ENCODE results near the gene SLC35E1. TPM values are rescaled to one million over a fixed set of nuclear protein-coding genes. Genes with fewer than 3 reads are reported as not detected.

SLC35E1 gene
- total RNA-seq, 1 donor from 2014 or later: 48.7 TPM

DNA sequence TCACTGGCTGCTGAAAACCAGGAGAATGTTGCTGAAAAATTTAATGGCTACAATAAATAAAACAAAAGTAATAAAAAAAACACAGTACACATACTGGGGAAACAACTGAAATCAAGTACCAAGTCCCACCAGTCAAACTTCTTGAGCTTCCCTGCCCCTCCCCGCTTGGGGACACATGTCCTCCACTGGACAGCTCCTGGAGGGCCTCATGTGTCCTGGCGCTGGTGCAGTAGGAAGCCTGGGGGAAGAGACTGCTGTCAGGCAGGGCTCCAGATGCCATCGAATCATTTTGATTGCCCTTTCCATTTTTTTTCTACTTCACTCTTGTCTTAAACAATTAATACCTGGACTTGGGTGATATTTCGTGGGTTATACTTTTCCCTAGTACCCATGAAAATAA is 26.6 kb upstream of the SLC35E1 start:
- no peak for DNase-seq (ENCODE audit: low spot score)

DNA sequence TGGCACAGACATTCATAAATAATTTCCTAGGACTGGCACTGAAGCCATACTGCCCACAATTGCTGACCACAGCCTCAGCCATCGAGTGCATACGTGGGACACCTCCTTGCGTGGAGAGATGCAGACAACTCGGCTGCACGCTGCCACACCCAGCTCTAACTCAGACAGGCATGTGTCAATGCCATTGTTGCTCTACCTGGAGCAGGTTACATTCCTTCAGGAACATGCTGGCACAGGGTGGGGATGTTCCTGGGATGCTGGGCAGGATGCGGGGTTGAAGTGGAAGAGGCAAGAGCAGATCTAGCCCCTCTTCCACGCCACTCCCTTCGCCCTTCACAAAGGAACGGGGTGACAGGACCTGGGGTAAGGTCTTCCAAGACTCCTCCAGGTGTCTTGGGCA is 24.2 kb upstream of the SLC35E1 start:
- no peak for DNase-seq (ENCODE audit: low spot score)

DNA sequence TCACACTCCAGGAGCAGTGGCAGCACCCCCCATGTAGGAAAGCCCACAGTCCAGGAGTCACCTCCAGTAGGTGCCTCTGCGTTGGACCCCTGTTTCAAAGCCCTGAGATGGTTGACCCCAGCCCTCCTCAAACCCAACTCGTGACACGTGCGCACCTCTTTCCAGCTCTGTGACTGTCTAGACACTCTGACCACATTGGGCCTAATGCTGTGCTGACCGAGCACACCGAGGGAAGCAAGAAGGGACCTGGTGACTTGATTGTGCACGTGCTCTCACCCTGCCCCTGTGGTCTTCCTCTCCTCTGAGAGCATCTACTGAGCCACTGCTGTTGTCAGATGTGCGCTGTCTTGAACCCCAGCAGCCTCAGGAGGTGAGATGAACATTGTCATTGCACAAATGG is 22.9 kb upstream of the SLC35E1 start:
- no peak for DNase-seq (ENCODE audit: low spot score)

DNA sequence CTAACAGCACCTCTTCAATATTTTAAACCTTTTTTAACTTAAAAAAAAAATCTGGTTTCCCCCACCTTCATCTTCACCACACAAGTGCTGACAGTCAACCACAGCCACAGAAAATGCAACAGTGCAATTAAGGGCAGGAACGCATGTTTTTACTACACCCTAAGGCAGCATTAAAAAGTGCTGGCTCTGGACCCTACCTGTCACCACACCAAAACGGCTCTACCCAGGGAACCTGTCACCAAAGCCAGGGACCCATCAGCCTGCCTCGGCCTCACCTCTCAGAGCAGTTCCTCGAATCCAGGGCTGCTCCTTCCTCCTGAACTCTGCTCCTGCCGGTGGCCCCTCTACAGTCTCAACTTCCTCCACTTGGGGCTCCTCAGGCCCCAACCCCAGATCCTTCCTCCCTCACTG is 22.5 kb upstream of the SLC35E1 start:
- no peak for DNase-seq (ENCODE audit: low spot score)

DNA sequence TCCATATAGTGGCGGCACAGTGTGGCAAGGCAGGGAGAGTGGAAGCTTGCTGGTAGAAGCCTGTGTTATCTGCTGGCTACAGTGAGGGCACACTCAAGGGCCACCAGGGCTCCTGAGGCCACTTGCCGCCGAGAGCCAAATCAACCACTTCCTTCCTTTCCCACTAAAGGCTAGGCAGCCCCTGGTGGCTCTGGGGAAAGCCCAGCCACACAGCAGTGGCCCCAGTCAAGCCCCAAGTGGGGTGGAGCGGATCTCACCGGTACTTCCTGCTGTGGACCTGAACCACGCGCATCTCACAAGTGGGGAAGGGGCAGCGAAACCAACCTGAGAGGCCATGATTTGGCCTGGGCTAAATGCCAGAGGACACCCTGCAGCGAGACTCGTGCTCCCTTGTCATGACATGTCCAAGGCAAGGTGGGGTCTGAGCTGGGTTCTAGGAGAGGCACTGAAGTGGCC is 21.9 kb upstream of the SLC35E1 start:
- DNase-seq (ENCODE audit: low spot score): no peak

DNA sequence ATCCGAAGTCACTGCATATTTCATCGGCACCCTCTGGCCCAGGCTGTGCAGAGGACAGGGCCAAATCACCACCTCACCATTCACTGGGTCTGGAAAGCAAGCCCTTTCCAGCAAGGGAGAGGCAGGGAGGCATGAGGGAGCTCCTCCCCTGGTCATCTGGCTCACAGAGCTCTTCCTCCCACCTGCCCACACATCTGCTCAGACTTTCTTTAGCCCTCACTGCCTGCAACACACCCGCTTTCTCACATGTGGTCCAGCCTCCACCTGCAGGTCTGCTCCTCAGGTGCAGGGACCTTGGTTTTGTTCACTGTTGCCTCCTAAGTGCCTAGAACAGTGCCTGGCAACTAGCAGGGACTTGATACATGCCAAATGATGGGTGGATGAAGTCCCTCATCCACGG is 21.0 kb upstream of the SLC35E1 start:
- DNase-seq (ENCODE audit: low spot score): no peak

DNA sequence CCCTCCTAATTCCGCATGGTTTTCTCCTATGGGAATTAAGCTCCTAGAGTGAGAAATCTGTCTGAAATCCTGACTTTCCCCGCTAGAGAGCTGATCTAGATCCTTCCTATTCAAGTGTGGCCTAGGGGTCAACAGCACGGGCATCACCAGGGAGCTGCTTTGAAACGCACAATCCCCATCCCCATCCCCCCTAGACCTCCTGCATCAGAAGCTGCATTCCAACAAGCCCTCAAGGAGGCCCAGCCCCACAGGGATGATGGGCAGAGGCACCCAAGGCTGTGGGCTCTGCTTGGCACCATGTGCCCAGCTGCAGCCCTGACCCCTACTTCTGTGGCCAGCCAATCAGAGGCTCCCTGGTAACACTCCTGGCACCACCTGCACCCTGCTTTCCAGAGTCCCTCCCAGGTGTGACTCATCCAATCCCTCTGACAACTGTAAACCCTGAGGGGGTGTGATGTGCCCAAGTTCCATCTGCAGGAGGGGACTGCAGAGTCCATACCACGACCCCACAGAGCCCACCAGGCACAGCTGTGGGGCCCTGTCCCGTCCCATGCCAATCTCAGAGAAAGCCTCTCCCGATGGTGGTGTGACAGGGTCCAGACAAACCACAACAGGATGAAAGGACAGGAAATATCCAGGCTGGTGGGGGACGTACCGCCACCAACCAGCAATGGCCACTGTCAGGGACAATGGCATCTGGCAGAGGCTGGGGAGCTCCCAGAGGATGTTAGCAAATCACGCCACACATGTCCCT is 19.8 kb upstream of the SLC35E1 start:
- DNase-seq (ENCODE audit: low spot score): no peak

DNA sequence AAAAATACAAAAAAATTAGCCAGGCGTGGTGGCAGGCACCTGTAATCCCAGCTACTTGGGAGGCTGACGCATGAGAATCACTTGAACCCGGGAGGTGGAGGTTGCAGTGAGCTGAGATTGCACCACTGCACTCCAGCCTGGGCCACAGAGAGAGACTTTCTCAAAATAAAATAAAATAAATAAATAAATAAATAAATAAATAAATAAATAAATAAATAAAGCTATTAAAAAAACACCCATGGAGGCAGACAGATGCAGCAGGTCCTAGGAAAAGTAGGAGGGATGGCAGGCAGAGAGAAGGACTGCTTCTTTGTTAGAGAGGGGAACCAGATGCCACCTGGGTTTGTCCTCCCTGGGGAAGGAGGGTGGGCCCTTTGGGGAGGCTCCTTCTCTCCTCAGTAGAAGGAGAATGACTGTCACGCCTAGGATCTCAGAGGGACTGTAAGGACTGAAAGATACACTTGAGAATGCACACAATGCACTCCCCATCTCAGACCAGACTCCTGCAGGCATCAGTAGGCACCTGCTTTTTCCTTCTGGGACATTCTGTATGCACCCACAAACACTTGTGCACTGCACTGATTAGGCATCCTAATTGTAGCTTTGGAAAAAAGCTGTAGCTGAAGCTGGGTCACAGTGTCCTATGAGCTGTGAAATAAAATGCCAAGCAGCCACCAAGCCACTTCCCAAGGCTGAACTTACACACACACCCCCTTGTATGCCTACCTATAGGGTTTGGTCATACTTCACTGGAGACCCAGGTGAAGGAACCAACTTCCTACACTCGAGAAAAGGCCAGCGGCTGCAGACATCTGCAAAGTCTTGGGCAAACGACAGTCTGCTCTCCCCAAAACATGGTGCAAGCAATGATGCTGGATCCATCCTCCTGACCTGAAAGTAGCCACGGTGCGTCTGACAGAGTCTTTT is 18.9 kb upstream of the SLC35E1 start:
- DNase-seq (ENCODE audit: low spot score): no peak

DNA sequence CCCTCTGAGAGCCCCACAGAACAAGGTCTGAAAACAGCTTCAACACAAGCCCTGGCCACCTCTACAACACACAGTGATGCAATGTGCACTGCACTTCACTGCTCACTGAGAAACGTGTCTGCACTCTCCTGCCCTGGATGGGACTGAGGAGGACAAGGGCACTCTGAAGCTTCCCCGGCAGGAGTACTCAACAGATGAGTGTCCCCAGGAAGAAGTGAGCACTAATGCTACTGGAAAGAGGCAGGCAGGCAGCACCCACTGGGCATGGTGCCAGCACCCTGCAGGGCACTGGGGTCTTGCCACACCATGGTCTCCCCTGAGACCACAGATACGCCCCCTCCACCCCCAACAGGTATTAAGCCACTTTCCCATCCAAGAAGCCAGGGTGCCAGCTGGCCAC is 17.7 kb upstream of the SLC35E1 start:
- no peak for DNase-seq (ENCODE audit: low spot score)

DNA sequence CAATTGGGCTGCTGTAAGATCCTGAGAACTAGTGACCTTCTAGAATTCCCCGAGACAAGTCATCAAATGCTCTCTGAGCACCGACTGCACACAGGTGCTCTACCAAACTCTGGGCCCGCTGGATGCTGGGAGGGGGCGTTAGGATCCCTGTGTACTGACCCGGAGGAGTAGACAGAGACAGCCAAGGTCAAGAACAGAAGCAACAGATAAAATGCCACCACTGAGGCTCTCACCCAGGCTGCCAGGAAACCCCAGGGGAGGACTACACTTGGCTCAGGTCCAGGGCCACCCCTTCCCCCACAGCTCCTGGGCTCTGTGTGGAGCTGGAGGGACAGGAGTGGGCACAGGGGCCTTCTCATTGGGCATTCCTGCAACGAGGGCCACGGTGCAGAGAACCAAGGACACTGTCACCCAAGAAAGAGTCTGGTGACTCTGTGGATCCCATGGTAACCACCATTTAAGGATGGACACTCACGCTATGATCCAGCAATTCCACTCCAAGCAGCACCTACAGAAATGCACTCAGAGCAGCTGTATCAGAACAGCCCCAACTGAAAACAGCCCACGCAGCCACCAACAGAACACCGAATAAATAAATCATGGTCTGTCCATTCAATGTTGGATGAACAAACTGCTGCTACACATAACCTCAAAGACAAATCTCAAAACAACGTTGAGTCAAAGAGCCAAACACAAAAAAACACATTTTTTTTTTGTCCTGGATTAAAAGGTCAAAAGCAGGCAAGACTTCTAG is 16.8 kb upstream of the SLC35E1 start:
- DNase-seq (ENCODE audit: low spot score): no peak

DNA sequence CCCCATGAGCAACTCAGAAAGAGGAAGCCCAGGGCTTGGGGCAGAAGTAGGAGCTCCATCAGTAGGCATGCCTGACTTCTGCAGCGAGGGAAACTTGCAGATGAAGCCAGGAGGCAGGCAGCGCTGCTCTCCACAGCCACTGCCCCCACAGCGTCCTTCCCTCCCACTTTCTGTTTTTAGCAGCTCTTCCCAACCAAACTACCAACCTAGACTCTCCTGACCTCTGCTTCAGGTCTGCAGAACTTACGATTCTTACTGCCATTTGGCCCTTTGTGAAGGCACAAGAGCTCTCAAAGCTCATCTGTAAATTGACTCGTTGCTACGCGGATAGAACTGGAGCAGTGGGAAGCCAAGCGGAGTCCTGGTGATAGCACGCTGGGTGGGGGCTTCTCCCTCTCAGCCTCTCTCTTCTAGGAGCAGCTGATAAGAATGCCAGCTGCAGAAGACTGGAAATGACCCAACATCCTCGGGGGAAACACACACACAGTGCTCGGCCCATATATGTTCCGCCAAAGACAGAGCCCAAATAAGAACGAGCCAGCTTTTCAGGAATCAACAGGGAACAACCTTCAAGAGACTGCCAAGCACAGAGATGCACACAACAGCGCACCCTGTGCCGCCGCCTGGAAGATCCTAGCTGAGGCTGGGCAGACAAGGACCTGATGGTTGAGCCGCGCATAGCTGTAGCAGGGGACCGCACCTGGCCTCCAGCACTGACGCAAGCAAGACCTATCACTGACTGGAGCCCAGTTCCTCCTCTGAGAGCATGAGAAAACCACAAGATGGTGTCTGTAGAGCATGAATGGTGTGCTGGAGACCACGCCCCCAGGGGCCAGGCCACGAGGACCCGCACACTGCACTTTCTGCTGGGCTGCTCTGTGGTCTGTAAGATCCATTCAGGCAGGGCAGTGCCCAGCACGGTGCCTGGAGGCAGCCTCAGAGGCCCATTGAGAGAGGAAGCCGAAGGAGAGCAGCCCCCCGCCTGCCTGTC is 15.9 kb upstream of the SLC35E1 start:
- no peak for DNase-seq (ENCODE audit: low spot score)

DNA sequence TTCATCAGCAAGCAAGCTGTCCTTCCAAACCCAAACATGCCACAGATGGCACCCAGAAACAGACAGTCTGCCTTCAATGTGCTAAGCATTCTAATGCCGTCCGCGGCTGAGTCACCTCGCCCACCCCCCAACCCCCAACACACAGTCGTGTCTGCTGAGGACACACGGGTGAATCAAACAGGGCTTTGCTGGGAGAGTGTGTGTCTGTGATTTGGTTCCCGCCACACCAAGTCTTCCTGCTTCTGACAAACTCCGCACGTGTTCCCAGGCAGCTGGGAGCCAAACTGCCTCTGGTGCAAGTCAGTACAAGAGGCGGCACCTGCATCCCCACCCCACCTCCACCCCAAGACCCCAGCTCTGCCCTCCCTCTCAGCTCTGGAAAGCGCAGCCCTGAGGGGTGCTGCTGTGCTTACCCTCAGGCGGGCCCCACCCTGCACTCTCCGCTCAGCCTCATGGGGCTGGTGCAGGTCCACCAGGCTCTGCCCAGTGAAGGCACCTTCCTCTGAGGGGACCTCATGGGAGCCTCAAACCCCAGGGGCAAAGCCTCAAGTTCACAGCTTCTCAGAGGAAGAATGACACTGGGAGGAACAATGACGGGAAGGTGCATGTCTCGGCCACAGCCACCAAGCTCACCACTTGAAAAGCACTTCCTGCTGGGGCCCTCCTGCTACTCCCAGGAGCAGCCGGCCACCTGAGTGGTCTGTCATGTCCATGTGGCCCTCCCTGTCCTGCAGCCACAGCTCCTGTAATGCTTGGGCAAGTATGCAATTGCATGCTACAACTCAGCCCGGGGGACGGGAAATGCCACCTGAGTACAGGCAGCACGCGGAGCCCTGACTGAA is 15.0 kb upstream of the SLC35E1 start:
- no peak for DNase-seq (ENCODE audit: low spot score)

DNA sequence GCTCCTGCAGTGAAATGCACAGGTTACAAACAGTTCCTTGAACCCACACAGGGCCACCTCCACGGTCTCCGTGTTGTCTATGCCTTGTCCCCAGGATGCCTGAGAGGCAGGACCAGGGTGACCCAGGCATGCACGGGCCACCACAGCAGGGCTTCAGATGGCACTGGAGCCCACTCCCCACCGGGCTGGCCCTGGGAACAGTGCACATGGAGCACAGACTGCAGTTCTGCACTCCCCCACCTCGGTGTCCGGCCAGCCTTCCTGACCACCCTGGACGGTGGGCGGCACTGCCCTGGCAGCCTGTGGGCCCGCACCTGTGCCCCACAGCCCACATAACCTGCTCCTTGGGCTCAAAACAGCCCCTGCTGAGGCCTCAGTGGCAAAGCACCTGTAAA is 14.3 kb upstream of the SLC35E1 start:
- no peak for DNase-seq (ENCODE audit: low spot score)

DNA sequence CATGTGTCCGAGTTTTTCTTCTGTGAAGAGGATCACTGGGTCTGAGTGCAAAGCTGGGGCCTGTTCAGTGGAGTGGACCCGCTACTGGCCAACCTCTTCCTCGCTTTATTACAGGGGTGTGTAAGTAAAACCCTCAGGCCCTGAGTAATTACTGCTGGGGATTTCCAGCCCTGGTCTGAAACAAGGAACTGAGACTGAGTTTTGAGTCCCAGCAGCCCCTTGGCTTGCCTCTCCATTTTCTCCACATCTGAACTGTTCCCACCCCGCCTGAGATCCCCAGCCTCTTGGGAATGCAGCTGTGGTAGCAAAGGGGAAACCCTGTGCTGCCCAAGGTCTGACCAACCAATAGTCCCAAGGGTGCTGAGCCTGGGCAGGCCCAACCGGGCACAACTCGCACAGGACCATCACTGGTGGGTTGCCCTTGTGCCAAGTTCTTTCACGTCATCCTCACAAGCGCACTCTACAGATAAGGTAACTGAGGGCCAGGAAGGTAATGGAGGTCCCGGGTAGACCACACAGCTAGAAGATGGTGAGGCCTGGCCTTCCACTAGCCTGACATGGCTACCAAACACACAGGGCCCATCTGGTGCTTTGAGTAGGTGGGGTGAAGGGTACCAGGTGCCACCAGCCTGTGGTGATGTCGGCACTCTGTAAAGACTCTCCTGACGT is 13.7 kb upstream of the SLC35E1 start:
- no peak for DNase-seq (ENCODE audit: low spot score)

DNA sequence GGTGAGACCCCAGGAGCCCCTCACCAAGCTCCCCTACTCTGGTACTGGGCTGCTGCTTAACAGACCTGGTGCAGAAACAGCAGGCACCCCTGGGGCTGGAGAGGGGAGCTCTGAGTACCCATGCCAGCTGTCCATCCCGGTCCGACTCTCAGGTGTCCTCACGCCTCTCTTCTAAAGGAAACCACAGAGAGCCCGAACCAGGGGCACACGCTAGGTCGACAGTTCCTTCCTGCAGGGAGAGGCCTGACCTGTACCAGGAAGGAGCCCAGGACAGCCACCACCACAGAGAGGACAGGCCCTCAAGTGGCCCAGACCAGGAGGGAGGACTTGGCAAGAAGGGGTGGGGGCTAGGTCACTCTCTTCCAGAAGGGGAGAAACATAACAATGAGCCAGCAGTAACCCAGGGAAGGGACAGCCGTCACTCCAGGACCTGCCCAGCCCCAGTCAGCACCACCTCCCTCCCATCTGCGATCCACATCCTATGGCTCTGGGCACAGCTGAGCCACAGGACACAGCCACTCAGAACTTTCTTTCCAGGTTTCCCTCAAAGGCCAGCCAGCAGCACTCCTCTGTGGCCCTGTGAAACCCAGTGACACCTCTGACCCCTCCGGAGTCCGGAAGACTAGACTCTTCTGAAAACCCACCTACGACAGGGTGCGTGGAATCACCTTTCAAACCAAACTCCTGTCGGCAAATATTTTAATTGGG is 13.0 kb upstream of the SLC35E1 start:
- DNase-seq (ENCODE audit: low spot score): no peak

DNA sequence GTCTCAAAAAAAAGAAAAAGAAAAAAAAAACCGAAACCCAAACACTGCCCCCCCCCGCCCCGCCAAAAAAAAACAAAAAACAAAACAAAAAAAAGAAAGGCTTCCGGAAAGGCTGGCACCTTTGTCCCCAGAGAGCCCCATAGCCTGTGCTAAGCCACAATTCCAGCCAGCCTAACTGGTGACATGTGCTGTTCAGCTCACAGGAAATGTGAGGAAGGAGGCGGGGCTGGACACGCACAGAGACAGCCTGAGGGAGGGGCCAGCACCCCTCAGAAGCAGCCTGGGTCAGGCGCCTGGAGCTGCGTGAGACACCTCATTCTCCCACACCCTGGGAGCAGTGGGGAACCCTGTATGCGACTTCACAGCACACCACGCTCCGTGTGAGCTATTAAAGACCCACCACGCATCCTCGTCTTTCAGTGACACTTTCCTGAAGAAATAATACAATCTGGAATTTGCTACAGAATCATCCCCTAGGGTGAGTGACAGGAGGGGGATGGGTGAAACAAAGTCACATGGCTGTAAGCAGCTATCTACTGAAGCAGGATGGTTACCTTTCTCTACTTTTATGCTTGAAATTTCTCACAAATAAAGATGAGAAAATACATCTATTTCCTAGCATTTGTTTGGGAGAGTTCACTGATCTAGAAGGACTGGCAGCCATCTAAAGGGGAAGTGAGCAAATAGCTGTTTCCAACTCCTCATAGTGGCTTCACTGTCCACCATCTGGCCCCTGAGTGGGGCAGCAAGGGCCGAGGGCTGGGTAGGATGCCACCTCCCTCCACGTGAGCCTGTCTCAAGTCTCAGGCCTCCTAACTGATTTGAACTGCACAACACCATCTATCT is 12.3 kb upstream of the SLC35E1 start:
- DNase-seq (ENCODE audit: low spot score): no peak

DNA sequence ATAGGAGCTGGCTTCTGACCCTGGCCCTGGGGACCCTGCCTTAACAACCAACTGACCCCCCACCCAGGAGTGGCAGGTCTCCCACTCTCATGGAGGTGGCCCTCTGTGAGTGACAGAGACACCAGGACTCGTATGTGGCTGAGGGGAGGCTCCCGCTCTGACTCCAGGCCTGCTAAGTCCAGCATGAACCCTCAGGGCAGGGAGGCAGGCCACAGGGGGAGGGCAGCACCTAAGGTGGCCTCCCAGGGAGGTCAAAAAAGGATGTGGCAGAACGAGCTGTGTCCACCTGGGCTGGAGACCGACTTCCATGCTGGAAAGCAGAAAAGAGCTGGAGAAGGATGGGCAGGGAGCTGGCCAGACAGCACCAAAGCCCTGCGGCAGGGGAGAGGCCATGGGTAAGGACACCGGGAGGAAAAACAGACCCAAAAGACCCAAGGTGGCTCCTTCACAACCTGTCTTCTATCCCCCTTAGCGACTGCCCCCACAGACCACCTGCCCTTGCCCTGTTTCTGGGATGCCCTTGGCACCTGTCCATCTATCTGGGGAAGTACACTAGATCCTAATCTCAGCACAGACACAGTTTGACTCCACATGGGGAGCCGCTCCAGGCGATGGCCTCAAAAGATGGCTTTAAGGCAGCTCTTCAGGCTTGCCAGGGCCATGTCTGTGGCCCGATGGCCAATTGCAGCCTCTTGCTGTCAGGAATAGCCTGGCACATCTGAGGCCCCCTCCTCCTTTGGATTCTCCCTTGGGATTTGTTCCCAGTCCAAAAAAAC is 10.5 kb upstream of the SLC35E1 start:
- DNase-seq (ENCODE audit: low spot score): no peak

Measured in mesenteric fat pad (tissue), 1 donor.